Stimulated activated CD4-positive, alpha-beta T cell treated with anti-CD3 and anti-CD28 coated beads, Interleukin-1b, Interleukin-23, amount 100 ng/mL, for 1 hour (primary cell): ENCODE results near the gene PLCB3.
"Not testable (repeated sequence)": the region's sequence is repeated elsewhere in the genome, so short reads cannot be mapped to it uniquely, and the experiment has no call there.

ENCODE experiments used
- DNase-seq, 2 donors: peaks; one replicate each; pipeline ENCODE4 v3.0.0-alpha.2; 2020; ENCODE audit warnings: low read depth in 2 of 2

Gene PLCB3

DNA sequence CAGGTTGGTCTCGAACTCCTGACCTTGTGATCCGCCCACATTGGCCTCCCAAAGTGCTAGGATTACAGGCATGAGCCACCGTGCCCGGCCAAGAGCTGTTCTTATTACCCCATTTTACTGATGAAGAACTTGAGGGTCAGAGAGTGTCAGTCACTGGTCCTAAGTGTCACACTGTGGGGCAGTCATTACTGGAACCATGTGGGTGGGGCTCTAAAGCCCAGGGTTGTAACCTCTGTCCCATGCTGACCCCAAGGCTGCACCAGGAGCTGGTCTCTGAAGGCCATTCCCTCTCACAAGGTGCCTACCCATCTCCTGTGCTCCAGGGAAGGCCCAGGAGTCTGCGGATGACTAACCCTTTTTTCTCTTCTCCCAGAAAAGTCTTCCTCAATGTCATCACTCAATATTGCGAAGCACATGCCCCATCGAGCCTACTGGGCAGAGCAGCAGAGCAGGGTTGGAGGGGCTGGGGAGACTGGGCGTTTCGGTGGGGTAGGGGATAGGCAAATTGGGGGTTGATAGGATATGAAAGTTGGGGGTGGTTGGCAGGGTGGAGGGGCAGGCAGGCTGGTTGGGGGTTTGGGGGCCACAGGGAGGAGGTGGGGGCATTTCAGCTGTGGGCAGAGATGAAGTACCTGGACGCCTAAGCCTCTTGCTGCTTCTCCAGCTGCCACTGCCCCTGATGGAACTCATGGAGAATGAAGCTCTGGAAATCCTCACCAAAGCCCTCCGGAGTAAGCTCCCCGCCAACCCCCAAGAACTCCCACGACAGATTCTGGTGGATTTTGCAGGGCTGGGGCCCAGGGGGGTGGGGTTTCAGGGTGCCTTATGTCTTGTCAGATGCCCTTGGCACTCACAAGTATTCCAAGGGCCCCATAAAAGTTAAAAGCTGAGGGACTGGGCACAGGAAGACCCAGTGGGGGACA, 52.0 kb downstream of the PLCB3 start:
- DNase-seq = no peak

DNA sequence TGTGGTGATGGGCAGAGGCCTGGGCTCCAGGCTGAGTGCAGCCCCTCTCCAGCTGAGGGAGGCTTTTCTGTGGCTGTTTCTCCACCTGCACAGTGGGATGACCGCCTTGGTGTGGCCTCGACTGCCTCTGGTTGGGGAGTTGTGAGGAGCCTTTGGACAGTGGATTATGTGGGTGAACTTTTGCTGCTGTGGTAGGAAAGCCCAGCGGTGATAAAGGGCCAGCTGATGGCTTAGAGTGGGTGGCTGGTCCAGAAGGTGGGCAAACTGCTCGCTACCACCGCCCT, 52.6 kb downstream of the PLCB3 start:
- DNase-seq = no peak

DNA sequence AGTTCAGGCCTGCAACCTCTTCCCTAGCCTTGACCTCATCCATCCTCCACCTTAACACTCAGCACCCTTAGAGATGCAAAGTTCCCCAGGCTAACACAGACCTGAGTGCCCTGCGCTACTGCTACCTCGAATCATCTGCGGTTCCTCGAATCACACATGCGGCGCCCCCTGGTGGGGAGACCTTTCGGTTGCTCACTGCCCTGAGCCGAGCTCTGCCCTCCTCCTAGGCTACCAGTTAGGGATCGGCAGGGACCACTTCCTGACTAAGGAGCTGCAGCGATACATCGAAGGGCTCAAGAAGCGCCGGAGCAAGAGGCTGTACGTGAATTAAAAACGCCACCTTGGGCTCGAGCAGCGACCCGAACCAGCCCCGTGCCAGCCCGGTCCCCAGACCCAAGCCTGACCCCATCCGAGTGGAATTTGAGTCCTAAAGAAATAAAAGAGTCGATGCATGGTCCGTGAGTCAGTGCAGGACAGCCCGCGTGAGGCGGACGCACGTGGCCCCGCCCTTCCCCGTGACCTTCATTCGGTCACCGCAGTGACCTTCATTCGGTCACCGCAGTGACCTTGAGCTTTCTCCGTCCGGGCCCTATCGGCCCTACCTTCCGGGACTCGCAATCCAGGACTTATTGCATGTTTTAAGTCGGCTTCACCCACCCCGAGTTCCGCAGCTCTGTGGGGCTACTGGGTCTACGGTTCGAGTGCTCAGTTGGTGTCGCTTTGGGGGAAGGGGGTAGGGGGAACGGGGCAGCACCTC, 53.2 kb downstream of the PLCB3 start:
- DNase-seq = peak; percentile 84 to 92

DNA sequence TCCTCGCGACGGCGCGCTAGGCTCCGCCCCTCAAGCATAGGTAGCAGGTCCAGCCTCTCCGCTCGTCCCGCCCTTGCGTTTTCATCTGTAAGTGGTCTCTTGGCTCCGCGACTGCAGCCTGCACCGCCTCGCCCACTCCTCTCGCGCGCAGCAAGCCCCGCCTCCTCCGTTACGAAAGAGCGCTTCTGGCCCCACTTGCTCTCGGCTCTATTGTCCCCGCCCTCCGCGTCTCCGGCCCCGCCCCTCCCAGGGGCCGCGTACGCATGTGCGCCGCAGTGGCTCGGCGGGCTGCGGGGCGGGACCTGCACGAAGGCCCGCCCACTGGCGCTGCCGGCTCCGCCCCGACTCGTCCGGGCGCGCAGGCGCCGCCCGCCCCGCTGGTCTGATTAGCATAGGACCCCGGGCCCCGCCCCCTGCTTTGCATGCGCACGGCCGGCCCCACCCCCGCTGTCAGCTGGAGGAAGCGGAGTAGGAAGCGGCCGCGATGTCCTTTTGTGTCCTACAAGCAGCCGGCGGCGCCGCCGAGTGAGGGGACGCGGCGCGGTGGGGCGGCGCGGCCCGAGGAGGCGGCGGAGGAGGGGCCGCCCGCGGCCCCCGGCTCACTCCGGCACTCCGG, 53.9 kb downstream of the PLCB3 start, which contains the start of gene ESRRA:
Gene ESRRA, plus strand, starts transcription at position 450 of the 616 bp plus-strand sequence. CDS start 1,656 bp downstream, outside the sequence.
- peak; percentile 99 for DNase-seq

DNA sequence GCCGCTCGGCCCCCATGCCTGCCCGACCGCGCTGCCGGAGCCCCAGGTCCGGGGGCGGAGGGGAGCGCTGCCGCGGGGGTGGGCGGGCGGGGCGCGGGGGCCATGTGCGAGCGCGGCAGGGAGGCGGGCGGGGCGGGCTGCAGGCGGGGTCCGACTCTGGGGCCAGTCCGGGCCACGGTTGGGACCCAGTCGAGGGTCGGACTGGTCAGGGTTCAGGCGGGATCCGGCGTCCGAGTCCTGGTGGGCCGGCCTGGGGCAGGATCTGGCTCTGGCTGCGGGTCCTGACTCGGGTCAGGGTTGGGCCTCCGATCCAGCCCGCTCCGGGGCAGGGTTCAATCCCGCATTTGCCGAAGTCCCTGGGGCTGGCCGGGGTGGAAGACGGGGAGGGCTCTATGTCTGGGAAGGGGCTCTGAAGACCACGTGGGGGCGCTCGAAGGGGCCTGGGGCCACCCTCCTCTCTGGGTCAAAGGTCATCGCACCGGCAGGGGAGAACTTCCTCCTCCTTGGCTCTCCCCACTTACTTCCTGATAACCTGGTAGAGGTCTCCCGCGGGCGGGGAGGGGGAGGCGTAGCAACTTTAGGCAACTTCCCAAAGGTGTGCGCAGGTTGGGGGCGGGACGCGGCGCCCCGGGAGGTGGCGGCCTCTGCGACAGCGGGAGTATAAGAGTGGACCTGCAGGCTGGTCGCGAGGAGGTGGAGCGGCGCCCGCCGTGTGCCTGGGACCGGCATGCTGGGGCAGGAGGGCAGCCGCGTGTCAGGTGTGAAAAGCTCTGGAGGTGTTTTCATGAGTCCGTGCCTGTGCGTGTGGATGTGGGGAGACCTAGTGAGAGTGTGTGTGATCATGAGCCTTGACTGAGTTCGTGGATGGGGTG, 54.6 kb downstream of the PLCB3 start:
- peak in 1 of 2 donors; percentile 44 for DNase-seq

DNA sequence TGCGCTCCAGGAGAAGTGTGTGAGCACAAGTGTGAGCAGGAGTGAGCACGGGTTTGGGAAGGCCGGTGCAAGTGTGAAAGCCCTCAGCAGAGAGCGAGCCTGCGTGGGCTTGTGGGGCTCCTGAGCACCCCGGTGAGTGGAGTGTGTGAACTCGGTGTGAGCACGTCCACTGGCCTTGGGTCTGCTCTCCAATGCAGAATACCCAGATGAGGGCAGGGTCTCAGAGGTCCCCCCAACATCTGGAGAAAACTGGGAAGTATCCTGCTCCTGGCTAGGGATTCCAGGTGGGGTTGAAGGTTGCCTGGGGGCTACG, 55.2 kb downstream of the PLCB3 start:
- no peak for DNase-seq

DNA sequence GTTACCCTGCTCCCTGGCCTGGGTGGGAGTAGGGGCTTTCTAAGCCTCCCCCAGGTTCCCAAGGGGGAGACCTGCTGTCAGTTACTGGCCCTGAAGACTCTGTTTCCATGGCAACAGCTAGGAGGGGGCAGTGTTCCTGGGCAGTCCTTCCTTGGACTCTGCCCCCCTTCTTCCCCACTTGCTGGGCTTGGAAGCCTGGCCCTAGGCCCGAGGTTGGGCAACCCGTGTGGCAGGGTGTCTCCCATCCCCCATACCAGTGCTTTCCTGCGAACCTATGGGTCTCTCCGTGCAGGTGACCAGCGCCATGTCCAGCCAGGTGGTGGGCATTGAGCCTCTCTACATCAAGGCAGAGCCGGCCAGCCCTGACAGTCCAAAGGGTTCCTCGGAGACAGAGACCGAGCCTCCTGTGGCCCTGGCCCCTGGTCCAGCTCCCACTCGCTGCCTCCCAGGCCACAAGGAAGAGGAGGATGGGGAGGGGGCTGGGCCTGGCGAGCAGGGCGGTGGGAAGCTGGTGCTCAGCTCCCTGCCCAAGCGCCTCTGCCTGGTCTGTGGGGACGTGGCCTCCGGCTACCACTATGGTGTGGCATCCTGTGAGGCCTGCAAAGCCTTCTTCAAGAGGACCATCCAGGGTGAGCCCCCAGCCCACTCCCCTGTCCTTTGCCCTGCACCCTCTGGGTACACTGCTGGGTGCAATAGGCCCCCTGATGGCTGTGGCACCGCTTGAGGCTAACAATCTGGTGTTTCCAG, 55.7 kb downstream of the PLCB3 start:
- DNase-seq = no peak

DNA sequence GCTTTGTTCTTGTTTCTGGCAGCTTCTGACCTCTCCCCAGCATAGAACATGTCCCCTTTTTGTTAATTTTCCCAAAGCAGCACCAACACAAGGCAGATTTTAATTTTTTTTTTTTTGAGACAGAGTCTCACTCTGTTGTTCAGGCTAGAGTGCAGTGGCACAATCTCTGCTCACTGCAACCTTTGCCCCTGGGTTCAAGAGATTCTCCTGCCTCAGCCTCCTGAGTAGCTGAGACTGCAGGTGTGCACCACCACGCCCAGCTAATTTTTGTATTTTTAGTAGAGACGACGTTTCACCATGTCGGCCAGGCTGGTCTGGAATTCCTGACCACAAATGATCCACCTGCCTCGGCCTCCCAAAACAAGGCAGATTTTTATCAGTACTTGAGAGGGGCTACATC, 56.5 kb downstream of the PLCB3 start:
- not testable (repeated sequence) for DNase-seq

DNA sequence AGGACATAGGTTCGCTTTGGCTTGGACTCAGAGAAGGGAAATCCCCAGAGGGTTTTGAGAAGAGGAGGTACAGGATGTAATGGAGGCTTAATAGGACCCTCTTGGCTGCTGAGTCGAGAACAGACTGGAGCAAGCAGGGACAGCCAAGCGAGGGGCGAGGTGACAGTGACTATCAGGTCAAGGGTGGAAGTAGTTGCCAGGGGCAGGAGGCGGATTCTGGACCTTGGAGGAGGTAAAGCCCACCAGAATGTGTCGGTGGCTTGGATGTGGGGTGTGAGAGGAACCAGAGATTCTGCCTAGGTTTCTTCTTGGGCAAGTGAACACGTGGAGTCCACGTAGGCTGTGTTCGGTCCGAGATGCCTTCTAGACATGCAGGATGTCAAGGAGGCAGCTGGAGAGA, 61.6 kb downstream of the PLCB3 start:
- DNase-seq = no peak

DNA sequence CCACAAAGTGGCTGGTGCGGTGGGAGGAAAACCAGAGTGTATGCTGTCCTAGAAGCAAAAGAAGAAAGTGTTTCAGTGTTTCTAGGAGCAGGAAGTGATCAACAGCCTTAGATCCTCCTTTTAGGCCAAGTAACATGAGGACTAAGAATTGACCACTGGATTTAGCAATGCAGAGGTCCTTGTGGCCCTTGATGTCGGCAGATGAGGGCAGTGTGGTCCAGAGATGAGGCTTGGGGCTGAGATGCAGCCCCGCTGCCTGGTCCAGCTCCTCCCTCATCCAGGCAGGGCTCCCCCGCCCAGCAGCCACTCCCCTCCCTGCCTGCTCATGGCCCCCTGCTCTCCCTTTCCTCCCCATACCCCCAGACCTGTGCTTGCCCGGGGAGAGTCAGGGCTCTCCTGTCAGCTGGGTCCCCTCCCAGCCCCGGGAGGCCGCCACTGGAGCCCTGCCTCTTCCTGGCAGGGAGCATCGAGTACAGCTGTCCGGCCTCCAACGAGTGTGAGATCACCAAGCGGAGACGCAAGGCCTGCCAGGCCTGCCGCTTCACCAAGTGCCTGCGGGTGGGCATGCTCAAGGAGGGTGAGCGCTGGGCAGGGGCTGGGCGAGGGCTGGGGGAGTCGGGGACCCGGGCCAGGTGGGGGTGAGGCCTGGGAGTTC, 62.3 kb downstream of the PLCB3 start:
- DNase-seq = no peak

DNA sequence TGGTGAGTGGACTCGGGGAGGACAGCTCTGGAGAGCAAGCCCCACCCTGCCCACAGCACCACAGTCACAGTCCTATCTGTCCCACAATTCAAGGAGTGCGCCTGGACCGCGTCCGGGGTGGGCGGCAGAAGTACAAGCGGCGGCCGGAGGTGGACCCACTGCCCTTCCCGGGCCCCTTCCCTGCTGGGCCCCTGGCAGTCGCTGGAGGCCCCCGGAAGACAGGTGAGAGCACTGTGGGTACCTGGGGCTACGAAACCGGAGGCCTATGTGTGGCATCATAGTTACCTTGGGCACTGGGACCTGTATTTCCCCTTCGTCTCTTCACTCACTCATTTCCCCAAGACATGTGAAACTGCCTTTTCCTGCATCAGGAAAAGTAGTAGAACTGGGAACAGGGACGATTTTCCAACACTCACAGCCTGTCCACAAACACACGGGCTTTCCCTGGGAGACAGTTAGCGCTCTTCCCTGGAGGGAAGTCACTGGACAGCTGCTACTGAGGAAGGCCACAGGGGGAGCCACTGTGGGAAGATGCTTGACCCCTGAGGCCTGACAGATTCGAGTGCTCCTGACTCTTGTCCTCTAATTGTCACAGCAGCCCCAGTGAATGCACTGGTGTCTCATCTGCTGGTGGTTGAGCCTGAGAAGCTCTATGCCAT, 62.9 kb downstream of the PLCB3 start:
- DNase-seq = no peak

DNA sequence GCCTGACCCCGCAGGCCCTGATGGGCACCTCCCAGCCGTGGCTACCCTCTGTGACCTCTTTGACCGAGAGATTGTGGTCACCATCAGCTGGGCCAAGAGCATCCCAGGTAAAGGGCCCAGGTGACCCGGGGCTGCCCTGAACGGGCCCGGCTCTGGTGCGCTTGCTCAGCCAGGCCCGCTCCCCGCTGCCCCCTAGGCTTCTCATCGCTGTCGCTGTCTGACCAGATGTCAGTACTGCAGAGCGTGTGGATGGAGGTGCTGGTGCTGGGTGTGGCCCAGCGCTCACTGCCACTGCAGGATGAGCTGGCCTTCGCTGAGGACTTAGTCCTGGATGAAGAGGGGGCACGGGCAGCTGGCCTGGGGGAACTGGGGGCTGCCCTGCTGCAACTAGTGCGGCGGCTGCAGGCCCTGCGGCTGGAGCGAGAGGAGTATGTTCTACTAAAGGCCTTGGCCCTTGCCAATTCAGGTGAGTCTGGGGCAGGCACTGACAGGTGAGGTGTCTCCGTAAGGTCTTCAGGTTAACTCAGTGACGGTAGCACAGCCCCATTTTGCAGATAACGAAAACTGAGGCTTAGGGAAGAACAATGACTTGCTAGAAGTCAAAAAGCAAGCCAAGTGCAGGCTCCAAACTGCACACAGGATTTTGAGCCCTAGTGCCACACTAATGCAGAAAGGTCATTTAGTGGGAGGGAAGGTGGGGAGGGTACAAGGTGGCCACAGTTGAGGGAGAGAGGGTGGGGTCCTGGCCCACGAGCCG, 63.7 kb downstream of the PLCB3 start:
- no peak for DNase-seq

DNA sequence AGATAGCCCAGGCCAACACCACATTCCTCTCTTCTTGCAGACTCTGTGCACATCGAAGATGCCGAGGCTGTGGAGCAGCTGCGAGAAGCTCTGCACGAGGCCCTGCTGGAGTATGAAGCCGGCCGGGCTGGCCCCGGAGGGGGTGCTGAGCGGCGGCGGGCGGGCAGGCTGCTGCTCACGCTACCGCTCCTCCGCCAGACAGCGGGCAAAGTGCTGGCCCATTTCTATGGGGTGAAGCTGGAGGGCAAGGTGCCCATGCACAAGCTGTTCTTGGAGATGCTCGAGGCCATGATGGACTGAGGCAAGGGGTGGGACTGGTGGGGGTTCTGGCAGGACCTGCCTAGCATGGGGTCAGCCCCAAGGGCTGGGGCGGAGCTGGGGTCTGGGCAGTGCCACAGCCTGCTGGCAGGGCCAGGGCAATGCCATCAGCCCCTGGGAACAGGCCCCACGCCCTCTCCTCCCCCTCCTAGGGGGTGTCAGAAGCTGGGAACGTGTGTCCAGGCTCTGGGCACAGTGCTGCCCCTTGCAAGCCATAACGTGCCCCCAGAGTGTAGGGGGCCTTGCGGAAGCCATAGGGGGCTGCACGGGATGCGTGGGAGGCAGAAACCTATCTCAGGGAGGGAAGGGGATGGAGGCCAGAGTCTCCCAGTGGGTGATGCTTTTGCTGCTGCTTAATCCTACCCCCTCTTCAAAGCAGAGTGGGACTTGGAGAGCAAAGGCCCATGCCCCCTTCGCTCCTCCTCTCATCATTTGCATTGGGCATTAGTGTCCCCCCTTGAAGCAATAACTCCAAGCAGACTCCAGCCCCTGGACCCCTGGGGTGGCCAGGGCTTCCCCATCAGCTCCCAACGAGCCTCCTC, 64.6 kb downstream of the PLCB3 start:
- DNase-seq = not testable (repeated sequence)

DNA sequence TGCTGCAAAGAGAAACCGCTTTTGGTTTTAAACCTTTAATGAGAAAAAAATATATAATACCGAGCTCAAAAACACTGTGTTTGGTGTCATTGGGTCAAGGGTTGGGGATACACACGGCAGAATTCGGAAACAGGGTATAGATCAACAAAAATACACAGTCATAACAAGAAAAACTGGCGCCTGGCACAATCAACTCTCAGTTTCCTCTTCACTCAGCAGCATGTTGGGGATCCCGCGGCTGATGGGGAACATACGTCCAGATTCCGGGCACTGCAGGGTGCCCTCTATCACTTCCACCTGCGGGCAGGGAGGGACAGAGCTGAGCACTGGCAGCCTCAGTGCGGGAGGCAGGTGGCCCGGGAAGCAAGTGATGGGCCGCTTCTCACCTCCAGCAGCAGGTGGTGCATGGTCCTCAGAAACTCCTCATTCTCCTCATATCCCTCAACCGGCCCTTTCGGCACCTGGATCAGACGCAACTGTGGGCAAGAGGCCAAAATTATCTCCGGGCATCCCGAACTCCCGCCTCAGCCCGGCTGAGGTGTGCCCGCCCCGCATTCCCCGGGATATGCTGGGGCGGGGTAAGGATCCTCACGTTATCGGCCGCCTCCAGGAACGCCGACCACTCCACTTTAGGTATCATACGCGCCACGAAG, 65.5 kb downstream of the PLCB3 start:
- DNase-seq = no peak

DNA sequence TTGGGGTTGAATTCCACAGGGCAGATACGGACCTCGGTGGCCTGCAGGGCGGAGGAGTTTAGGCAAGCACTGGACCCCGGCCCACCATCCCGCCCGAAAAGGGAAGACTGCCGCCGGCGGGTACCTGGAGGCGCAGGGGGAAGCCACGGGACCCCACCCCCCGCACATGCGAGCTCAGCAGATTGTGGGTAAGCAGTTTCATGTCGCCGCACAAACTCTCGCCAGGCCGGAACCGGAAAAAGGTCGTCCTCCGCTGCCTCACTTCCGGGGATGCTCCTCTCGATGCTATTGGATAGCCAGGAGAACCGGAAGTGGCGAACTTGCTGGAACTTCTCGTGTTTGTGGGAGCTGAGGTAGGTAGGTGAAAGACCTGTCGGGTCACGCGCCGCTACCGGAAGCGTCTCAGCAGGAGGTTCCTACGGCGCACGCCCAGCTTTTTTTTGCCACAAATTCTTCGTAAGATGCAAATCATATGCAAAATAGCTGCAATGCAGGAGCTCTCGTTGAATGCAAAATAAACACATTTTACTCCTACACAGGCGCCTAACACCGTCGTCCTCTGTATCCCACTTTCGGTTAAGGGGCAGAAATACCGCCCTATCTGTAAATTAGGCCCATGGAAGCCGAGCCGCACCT, 66.1 kb downstream of the PLCB3 start, which contains the start of gene TRMT112:
Gene TRMT112, minus strand, starts transcription at position 235 of the 636 bp plus-strand sequence. Its CDS starts 33 bp downstream, at position 202.
- peak; percentile 79 to 93 for DNase-seq

DNA sequence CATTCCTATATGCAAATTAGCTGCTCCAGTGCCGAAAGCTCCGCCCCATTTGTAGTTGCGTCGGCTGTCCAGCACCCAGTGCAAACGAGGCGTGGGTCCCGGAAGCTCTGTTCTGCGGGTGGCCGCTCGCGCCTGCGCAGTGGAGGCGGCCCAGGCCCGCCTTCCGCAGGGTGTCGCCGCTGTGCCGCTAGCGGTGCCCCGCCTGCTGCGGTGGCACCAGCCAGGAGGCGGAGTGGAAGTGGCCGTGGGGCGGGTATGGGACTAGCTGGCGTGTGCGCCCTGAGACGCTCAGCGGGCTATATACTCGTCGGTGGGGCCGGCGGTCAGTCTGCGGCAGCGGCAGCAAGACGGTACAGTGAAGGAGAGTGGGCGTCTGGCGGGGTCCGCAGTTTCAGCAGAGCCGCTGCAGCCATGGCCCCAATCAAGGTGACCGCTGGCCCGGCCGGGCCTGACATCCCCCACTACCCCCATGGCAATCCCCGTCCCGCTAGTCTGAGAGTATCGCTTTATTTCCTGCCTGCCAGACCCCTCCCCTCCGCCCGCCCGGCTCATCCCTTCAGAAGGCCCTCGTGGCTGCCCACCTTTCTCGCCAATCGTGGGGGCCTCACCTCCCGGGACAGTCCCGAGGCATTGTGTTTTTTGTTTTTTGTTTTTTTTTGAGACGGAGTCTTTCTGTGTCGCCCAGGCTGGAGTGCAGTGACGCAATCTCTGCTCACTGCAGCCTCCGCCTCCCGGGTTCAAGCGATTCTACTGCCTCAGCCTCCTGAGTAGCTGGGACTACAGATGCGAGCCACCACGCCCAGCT, 66.8 kb downstream of the PLCB3 start, which contains the start of gene PRDX5:
Gene PRDX5, plus strand, starts transcription at position 161 of the 805 bp plus-strand sequence. Its CDS starts 95 bp downstream, at position 256.
- DNase-seq = peak; percentile 83 to 90
